Stimulated activated CD8-positive, alpha-beta memory T cell treated with anti-CD3 and anti-CD28 coated beads, Interleukin-12 subunit alpha, Interleukin-12 subunit beta, amount 100 ng/mL, for 4 hours (primary cell): ENCODE data around the gene IL1RAP.

Experiments used
- DNase-seq: peaks from one replicate; pipeline ENCODE4 v3.0.0-alpha.2; 2020; ENCODE audit warnings: low read depth

IL1RAP gene

DNA sequence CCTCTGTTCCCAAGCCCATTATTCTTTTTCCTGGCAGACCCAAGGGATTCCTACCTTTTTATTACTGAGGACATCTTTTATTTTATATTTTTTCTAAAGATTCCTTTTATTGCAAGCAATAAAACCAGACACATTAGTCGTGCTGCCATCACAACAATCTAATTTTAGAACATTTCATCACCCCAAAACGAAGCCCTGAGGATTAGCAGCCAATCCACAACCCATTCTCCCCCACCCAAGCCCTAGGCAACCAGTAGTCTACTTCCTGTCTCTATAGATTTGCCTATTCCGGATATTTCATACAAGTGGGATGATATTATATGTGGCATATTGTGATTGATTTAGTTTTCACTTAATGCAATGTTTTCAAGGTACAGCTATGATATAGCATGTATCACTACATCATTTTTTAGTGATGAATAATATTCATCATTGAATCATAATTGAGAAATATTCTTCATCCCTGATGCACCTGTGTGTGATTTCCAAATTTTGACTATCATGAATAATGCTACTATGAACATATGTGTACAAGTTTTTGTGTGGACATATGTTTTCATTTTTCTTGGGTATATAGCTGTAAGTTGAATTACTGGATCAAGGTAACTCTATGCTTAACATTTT, 65.7 kb downstream of the IL1RAP start:
- no peak for DNase-seq

DNA sequence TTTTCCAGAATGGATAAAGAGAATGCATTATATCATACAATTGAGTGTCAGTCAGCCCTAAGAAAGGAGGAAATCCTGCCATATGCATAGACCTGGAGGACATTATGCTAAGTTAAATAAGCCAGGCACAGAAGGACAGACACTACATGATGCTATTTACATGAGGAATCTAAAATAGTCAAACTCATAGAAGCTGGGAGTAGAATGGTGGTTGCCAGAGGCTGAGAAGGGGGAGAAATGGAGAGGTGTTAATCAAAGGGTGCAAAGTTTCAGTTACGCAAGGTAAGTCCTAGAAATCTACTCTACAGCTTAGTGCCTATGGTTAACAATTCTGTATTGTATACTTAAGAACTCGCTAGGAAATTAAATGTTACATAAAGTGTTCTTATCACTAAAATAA, 66.5 kb downstream of the IL1RAP start:
- DNase-seq, result no peak

DNA sequence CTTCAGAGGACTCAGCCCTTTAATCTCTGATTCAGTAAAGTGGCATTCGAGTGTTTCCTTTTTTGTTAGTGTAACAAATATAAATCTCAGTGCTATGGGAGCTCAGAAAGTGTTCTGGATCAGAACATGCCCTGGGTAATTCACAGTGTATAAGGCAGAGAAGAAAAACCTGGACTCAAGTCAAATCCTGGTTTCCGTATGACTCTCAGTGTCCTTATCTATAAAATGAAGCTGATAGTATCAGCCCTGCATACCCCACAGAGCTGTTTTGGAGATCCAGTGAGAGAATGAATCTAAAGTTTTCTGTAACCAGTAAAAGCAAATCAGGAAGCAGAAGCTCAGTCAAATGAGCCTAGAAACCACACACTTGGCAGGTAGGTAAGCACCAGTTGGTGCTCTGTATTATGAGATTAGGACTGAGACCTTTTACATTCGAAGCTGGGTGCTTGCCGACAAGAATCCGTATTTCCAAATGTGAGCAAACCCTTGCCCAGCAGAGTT, 67.2 kb downstream of the IL1RAP start:
- DNase-seq, result no peak

DNA sequence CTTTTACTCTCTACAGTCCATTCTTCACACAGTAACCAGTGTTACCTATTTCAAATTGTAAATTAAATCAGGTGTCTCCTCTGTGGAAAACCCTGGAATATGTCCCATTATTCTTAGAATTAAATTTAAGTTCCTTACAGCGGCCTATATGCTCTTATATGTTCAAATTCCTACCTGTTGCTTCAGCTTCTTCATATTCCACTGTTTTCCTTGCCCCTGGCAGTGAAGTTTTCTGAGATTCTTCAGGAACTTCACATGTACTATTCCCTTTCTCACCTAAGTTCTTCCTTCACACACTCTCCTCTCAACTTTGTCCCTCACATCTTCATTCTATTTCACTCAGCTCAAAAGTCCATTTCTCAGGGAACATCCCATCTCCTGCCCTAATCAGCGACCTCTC, 68.8 kb downstream of the IL1RAP start:
- DNase-seq, result no peak

DNA sequence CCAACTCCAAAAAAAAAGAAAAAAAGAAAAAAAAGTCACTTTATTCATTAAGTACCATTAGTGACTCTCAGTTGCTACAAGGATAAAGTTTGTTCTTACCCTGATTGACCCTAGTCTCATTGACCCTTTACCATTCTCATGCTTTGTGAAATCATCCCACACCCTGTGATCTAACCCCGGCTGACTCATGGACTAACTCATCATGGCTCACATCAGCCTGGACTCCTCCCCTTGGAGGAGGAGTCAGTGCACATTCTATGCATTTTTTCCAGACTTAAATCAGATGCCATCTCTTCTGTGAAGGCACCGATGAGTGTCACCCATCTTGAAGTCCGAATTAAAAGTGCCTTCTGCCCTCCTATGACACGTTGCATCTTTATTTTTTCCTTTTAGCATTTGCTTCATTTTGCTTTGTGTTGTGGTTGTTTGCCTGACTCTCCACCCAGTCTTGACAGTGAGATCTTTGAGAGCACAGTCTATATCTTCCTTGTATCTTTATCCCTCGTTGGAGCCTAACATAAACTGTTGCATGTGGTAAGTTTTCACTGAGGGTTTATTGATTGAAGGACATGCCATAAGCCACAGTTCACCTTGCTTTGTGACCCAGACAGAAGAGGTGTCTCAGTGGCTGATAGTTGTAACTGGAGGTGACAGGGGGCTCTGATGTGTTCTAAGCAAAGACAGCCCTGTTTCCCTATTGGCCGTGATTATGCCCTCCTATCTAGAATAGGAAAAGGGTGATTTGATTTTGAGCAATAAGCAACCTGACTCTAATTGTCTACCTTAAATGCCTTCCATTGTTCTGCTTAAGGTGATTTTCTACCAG, 72.1 kb downstream of the IL1RAP start:
- peak; percentile 7 for DNase-seq

DNA sequence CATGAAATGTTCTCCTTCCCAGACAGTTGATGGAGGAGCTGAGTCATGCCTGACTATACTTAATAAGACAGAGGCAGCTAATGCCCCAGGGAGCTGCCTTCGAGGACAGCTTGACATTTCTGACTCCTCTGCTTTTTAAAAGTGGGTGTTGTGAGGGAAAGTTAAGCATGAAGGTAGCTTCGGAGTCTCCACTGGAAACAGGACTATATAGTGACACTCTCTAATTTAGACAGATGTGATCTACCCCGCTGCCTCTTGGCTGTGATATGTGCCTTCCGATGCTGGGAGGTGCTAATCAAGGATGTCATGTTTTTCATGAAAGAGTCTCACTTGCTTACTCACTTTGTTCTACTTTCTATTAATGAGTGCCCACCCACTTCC, 72.7 kb downstream of the IL1RAP start:
- no peak for DNase-seq

DNA sequence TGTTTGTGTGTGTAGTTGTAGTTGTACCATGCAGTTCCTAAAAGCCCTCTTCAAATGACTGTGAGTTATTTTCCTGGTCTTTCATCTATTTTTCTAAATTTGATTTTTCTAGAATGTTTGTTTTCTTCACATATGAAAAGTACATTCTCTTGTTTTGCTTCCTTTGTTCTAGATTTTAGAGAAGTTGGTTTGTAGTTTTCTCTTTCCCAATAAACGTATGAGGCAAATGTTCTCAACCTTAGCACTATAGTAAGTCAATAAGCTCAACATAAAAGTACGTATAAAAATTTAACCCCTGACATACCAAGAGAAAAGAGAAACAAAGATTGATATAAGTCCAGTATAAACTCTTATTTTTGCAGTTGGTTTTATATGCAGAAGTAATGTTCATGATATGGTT, 74.7 kb downstream of the IL1RAP start:
- no peak for DNase-seq

DNA sequence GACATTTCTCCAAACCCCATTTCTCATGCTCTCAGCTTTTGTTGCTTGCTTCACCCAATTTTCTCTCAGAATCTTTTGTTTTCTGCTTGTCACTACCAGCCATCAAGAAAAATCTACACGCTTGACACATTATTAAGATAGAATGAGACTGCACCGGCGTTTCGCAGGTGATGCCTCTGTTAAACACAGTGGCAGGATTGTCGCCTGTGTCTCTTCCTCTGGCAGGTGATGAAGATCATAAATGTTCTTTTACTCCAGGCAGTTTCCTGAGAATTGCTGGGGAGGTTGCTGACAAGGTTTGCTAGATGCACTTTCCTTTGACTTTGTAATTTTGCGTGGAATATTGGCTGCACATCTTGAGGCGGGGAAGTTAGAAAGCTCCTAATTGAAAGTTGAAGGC, 75.4 kb downstream of the IL1RAP start:
- no peak for DNase-seq

DNA sequence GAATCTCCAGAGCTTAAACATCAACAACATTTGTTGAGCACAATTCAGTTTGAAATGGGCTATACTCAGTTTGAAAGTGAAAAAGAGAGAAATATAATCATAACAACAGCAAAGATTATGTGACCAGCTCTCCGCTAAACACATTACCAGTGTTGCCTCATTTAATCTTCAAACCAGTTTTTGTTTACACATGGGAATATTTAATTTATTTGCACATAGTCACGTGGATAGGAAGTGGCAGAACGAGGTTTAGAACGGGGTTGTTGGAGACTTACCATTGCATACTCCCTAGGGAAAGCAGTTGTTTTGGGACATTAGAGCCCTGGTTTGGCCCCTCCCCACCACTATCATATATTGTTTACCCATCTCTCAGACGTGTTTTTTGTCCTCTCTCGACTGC, 77.2 kb downstream of the IL1RAP start:
- no peak for DNase-seq

DNA sequence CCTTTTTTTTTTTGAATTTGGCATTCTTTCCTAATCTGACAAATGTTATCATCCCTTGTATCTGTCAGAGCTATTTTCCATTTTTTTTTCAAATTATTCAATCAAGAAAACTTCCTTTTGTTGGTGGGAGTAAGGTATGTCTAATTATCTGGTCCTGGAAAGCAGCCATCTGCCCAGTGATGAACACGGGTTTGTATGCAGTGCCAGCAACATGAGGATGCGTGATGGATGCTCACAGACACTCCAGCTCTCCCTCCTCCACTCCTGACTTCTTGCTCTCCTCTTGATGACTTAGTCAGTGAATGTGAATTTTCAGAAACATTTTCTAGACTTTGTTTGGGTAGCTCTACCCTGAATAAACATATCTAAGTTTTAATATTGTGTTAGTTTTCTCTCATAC, 79.2 kb downstream of the IL1RAP start:
- no peak for DNase-seq

DNA sequence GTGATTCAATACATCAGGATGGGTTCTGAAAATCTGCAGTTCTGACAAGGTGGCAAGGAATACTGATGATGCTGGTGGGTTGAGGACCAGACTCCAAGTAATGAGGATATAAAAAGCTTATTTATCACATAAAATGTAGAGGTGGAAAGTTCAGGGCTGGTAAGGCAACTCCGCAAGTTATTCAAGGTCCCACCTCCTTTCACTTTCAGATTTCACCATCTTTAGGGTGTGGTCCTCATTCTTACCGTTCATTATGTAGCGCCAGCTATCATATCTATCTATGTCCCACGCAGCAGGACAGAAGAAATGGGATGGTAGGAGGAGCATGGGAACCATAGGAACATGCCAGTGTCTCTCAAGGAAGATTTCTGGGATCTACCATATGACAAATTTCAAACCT, 80.3 kb downstream of the IL1RAP start:
- DNase-seq, result no peak

DNA sequence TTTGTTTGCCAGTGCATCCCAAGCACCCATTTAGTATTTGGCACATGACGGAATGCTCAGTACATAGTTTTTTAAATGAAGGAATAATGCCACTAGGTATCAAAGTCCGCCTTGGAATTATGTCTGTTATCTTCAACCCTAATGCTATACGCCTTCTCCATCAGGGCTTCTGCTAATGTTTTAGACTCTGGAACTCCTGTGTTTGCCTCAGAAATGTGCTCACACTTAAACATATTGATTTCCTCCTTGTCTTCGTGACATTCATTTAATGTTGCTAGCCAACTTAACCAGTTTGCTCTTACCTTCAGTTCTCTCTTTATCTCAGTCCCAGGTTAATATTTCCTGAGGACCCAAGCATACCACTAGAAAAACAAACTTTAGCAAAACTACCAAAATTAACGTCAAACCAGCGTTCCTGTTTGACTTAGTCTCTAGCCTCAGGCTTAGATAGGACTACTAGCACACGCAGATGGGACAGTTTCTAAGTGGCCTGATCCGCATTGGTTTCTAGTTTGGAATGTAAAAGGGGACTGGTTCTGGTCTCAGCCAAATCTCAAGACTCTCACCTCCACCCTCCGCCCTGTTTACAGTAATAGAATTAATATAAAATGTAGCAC, 81.4 kb downstream of the IL1RAP start:
- DNase-seq, result no peak

DNA sequence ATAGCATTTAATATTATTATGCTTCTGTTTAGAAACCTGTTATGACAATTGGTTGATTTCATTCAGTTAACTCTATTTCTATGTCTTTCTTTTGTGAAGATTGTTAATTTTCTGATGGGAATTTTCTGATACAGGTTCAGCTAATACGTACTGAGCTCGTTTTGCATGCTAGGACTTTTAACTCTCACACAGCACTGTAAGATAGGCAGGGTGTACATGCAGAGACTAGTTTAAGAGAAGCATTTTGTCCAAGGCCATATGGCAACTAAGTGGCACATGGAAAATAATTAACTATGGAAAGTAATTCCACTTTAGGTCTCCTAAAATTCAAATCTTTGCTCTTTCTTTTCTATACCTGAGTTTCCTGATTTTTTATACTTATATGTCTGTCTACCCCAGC, 81.9 kb downstream of the IL1RAP start:
- no peak for DNase-seq

DNA sequence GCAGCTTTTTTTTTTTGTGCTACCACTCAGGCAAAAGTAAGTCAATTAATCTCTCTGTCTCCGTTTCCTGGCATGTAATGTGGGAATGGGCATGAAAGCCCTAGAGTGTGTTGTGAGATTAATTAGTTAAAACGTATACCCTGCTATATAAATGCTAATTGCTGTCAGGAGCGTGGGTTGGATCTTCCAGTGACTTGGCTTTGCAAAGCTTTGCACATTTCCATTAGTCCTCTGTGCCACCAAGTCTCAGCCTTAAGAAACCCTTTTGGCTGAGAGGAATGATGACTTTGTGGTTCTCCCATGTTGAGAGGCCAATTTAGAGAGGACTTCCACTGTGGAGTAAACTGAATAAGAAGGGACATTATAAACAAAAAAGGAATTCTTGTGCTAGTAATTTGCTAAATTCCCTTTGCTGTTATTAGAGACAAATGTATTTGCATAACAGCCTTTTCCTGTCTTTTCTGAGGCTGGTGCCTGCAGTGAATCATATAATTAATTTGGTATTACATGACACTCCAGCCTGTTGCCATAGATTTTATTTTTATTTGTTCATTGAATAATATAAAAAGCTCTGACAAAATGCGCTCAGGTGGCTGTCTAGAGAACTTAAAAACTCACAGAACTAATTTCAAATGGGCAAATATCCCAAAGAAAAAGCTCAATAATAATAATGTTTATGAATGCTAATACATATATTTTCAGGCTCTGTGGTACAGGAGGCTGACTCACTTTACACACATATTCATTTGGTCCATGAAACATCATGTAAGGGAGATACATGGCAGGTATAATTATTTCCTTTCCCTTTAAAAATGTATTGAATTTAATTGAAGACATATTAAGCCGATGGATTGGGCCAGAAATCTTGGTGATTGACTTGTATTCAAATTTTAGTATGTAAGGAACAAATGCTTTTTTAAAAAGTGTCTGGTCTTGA, 82.7 kb downstream of the IL1RAP start:
- no peak for DNase-seq

DNA sequence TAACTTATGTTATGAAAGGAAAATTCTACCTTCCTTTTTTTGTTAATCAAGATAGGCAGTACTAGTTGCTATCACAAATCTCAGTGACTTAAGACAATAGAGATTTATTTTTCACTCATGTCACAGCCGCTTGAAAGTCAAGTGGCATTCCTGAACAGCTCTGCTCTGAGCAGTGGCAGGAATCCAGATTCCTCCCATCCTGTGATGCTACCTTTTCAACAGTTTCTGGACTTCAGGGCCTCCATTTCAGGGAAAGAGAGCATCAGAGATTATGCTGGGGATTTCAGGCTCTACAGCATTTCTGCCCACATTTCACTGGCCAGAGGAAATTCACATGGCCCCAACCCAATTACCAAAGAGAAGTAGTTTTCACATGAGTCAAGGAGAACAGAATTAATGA, 83.4 kb downstream of the IL1RAP start:
- no peak for DNase-seq

DNA sequence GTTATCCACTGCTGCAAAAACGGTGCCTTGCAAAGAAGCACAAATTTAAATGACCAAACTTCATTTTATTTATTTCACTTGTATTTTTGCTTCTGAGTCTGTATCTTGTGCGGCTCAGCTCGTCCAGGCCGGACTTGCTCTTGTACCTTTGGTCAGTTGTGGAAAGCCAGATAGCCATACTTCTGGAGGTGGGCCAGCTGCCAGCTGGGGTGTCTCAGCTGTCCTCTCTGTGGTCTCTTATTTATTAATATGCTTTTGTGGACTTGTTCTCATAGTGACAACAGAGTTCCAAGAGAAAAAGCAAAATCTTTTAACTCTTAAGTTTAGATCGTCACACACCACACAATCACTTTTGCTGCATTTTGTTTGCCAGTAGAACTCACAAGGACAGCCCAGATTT, 87.7 kb downstream of the IL1RAP start:
- no peak for DNase-seq

DNA sequence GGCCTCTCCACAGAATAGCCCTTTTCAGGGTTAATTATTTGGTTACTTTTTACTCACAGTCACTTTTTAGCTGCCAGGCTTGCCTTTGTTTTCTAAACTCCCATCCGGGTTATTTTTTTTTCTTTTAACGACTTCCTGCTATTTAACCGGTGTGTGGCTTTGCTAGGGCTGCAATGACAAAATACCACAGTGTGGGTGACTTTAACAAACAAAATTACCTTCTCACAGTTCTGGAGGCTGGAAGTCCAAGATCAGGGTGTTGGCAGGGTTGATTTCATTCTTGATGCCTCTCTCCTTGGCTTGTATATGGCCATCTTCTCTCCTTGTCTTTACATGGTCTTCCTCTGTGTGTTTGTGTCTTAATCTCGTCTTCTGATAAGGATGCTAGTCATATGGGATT, 91.5 kb downstream of the IL1RAP start:
- DNase-seq, result no peak

DNA sequence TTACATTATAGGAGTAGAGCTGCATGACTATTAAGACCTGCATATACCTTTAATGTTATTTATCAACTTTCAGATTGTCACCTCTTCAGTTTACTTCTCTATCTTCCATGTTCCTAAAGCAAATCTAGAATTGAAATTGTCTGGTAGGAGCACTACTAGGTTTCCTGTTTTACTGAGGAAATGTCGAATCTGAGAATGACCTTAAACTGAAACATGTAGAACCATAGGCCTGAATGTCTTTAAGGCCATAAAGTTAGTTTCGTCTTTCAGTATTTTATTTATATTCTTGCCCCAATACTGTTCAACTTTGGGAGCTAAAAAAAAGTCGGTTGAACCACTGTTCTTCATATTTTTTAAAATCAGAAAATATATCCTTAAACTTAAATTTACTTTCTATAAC, 92.7 kb downstream of the IL1RAP start:
- DNase-seq, result no peak

DNA sequence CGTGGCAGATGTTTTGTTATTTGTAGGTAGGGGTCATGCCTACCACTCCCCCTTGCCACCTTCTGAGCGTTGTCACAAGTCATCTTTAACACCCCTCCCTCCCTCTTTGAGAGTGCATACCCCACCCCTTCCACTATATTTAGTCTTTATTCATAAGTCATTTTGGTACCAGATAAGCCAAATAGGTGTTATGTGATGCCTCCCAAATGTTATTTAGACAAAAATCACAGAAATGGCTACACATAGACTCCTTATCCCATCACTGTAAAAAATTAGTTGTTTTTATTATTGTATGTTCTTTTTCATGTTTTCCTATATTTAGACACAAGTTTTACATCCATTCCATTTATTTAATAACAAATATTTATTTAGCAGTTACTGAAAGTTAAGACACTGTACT, 93.1 kb downstream of the IL1RAP start:
- no peak for DNase-seq

DNA sequence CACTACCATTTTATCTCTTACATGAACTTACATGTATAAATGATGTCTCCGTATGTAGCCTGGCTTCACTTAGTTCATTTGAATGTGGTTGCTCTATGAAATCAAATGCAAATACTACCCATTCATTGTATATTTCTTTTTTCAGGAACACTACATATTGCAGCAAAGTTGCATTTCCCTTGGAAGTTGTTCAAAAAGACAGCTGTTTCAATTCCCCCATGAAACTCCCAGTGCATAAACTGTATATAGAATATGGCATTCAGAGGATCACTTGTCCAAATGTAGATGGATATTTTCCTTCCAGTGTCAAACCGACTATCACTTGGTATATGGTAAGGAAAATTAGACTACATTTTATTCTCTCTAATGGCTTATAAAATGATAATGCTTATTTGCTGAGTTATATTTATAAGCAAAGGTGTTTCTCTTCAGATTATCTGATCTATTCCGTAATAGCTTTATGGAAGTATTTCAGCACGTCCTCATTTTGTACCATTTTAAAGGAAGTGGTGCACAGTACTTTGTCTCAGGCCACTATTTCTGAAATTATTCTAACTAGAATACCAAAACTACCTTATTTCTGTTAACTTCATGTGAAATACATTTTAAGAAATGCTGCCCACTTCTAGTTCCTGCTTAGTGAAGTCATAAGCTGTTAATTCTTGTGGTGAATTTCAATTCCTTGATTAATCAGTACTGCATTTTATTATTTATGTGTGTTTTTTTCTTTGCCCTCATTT, 95.1 kb downstream of the IL1RAP start:
- no peak for DNase-seq

DNA sequence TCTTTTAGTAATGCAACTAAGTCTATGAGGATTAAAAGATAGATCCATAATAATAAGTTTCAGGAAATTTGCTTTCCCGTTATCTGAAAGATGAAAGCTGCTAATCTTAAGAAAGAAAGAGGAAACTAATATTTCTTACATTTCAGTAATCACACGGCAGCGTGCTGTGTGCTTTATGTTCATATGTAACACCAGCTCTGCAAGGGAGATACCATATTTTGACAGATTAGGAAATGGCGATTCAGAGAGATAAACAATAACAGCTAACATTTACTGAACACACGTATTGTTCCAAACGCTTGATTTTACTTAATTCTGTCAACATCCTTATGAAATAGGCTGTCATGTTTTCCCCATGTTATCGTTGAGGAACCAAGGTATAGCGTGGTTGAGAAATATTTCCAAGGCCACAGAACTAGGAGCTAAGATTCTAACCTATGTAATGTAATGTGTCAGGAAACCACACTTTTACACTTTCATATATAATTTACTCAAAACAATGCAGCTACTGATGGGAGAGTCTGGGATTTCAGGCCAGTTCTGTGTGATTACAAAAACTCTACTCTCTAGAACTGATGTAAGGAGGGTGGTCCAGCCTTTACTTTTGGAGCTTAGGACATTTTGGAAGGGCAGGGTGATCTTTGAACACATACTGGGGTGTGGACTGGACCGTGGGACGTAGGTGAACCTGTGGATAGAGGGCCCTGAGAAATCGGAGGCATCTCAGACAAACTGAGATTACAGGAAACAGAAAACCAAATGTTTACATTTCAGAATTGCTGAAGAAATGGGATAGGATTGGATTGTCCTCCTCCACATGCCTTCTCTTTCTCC, 100.6 kb downstream of the IL1RAP start:
- DNase-seq, result no peak
